ENCODE results near the gene ALOXE3.

- TF ChIP-seq TAF1 (IDR thresholded peaks at IDR 0.05; ENCODE audit: borderline replicate concordance, insufficient read depth, low read length) (no peak), REST (IDR thresholded peaks at IDR 0.05; ENCODE audit: insufficient read depth in 1 of 2, low read depth in 2 of 2, low read length in 2 of 2) (no peak), SIN3A (IDR thresholded peaks at IDR 0.05; ENCODE audit: borderline replicate concordance, insufficient read depth, low read length) (no peak), POLR2AphosphoS5 (IDR thresholded peaks at IDR 0.05; ENCODE audit: low read depth, low read length) (no peak), FOXP2 (optimal IDR thresholded peaks at IDR 0.05; ENCODE audit: borderline replicate concordance, extremely low read depth, extremely low read length, insufficient read depth) (no peak)
Measured at GRCh38 chr17:8125947-8126490, 7.7 kb upstream of the ALOXE3 start.

Measured in PFSK-1 (cell line).